ENCODE results near the gene PEMT. TPM values are rescaled to one million over a fixed set of nuclear protein-coding genes. Genes with fewer than 3 reads are reported as not detected.

Gene PEMT
- total RNA-seq, 1 experiment from 2014 or later = 53.1 TPM

- TF ChIP-seq, protein P1, sequence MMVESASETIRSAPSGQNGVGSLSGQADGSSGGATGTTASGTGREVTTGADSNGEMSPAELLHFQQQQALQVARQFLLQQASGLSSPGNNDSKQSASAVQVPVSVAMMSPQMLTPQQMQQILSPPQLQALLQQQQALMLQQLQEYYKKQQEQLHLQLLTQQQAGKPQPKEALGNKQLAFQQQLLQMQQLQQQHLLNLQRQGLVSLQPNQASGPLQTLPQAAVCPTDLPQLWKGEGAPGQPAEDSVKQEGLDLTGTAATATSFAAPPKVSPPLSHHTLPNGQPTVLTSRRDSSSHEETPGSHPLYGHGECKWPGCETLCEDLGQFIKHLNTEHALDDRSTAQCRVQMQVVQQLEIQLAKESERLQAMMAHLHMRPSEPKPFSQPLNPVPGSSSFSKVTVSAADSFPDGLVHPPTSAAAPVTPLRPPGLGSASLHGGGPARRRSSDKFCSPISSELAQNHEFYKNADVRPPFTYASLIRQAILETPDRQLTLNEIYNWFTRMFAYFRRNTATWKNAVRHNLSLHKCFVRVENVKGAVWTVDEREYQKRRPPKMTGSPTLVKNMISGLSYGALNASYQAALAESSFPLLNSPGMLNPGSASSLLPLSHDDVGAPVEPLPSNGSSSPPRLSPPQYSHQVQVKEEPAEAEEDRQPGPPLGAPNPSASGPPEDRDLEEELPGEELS (CRISPR knock-in tag; IDR thresholded peaks at IDR 0.05) = no peak
- no peak for TF ChIP-seq E2F4 (CRISPR knock-in tag; IDR thresholded peaks at IDR 0.05; ENCODE audit: borderline replicate concordance, low read depth)
- TF ChIP-seq, protein P2, sequence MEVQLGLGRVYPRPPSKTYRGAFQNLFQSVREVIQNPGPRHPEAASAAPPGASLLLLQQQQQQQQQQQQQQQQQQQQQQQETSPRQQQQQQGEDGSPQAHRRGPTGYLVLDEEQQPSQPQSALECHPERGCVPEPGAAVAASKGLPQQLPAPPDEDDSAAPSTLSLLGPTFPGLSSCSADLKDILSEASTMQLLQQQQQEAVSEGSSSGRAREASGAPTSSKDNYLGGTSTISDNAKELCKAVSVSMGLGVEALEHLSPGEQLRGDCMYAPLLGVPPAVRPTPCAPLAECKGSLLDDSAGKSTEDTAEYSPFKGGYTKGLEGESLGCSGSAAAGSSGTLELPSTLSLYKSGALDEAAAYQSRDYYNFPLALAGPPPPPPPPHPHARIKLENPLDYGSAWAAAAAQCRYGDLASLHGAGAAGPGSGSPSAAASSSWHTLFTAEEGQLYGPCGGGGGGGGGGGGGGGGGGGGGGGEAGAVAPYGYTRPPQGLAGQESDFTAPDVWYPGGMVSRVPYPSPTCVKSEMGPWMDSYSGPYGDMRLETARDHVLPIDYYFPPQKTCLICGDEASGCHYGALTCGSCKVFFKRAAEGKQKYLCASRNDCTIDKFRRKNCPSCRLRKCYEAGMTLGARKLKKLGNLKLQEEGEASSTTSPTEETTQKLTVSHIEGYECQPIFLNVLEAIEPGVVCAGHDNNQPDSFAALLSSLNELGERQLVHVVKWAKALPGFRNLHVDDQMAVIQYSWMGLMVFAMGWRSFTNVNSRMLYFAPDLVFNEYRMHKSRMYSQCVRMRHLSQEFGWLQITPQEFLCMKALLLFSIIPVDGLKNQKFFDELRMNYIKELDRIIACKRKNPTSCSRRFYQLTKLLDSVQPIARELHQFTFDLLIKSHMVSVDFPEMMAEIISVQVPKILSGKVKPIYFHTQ (CRISPR knock-in tag; IDR thresholded peaks at IDR 0.05) = no peak
- no peak for TF ChIP-seq GTF2I (CRISPR knock-in tag; conservative IDR thresholded peaks at IDR 0.05)
- TF ChIP-seq NFATC4 (CRISPR knock-in tag; IDR thresholded peaks at IDR 0.05) = no peak
- TF ChIP-seq MYBL2 (CRISPR knock-in tag; IDR thresholded peaks at IDR 0.05) = no peak
- TF ChIP-seq RELA (CRISPR knock-in tag; IDR thresholded peaks at IDR 0.05; ENCODE audit: borderline replicate concordance) = no peak
- TF ChIP-seq TEAD4 (CRISPR knock-in tag; IDR thresholded peaks at IDR 0.05) = no peak
- TF ChIP-seq ZNF121 (CRISPR knock-in tag; IDR thresholded peaks at IDR 0.05) = no peak
- TF ChIP-seq, protein P3, sequence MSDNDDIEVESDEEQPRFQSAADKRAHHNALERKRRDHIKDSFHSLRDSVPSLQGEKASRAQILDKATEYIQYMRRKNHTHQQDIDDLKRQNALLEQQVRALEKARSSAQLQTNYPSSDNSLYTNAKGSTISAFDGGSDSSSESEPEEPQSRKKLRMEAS (CRISPR knock-in tag; IDR thresholded peaks at IDR 0.05) = no peak
Observed at GRCh38 chr17:17565471-17566339, 25.8 kb downstream of the PEMT start (continued).

GRCh38 chr17:17564896-17565295 is 26.6 kb downstream of the PEMT start:
- TF ChIP-seq FOXK1 (CRISPR knock-in tag; IDR thresholded peaks at IDR 0.05) (no peak), ATF2 (CRISPR knock-in tag; IDR thresholded peaks at IDR 0.05; ENCODE audit: borderline replicate concordance, low read depth) (no peak)
- Mint-ChIP-seq H3K27me3 (ENCODE audit: low read depth) (no peaks in the 10 kb centered on the region), H3K36me3 (no peaks in the 10 kb centered on the region), H3K4me1 (peaks cover 13% of the 10 kb centered on the region), H3K9me3 (no peaks in the 10 kb centered on the region), H3K27ac (peak overlapping the region; percentile 65), H3K4me3 (no peak overlapping the region)
- ATAC-seq (peak; percentile 72), DNase-seq (ENCODE audit: low spot score) (peak; percentile 28)
- POLR2A ChIA-PET = interaction anchor here (1.2 kb wide), 1 partner anchor 68 kb away, joined by 5 read pairs; the partner anchor contains the start of gene RASD1
- CTCF ChIA-PET = interaction anchor here (0.6 to 5.3 kb wide), 11 partner anchors 10 to 210 kb away, joined by 3 to 38 read pairs (median 4); partner anchors contain the start of gene RASD1

DNA sequence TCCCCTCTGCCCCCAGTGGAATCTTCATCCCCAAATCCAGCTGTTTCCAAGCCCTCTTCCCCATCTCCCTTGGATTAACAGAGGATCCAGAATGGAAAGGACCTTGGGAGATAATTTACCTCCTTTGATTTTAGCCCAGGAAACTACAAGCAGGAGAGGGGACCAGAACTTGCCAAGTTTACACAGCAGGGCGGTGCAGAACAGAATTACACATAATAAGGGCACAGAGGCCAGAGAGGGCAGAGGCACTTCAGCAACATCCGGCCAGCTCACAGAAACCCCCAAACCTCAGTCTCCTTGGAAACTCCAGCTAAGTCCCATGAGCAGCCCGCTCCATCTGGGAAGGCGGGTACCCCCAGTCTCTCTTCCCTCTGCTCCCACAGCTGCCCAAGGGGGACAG is 27.2 kb downstream of the PEMT start:
- no peak overlapping the region for H3K4me3 Mint-ChIP-seq
- H3K36me3 Mint-ChIP-seq = no peaks in the 10 kb centered on the region
- peaks cover 13% of the 10 kb centered on the region for H3K4me1 Mint-ChIP-seq
- H3K27me3 Mint-ChIP-seq (ENCODE audit: low read depth) = no peaks in the 10 kb centered on the region
- ATAC-seq (no peak), DNase-seq (ENCODE audit: low spot score) (no peak)
- TF ChIP-seq ZNF281 (CRISPR knock-in tag; IDR thresholded peaks at IDR 0.05) (no peak), ATF1 (CRISPR knock-in tag; IDR thresholded peaks at IDR 0.05) (no peak), TP53 (CRISPR knock-in tag; IDR thresholded peaks at IDR 0.05) (no peak), TCF7 (CRISPR knock-in tag; IDR thresholded peaks at IDR 0.05; ENCODE audit: low read depth) (no peak)
- CTCF ChIA-PET = interaction anchor here (0.6 to 5.3 kb wide), 7 partner anchors 10 to 177 kb away, joined by 3 to 38 read pairs (median 4); partner anchors contain the start of gene RASD1
- peak overlapping the region; percentile 53; the same call in 1 of the 2 replicates for H3K27ac Mint-ChIP-seq
- no peaks in the 10 kb centered on the region for H3K9me3 Mint-ChIP-seq
- POLR2A ChIA-PET = interaction anchor here (1.2 kb wide), 1 partner anchor 64 kb away, joined by 4 read pairs; no protein-coding TSS in a partner anchor

Measured in WTC11 (cell line).